HEK293 (cell line): ENCODE data around the gene MAU2.

ENCODE experiments used
- CTCF ChIA-PET: fragments of 350-600 bp; formaldehyde crosslinking; extraction: SDS; loops from one replicate; lab custom pipeline; 2021; ENCODE audit warnings: antibody characterized with exemption; lab: Yijun Ruan, JAX
- POLR2A ChIA-PET: fragments of 300-600 bp; formaldehyde crosslinking; extraction: SDS; loops from one replicate; lab custom pipeline; 2020; ENCODE audit warnings: antibody characterized with exemption, inconsistent platforms; lab: Yijun Ruan, JAX
- H3K27ac ChIP-seq: fragments of 200-500 bp; sonication (Bioruptor generic); 2 replicates; pipeline ENCODE4 v1.5.1; 2014; ENCODE audit warnings: low read depth, low read length, control low read depth, inconsistent platforms; ENCODE audit errors: extremely low read depth
- H3K36me3 ChIP-seq, 2 experiments: fragments of 200-500 bp in 1 of 2; sonication (Bioruptor generic) in 1 of 2; 1 replicate in 1 of 2; 2 replicates in 1 of 2; pipeline ENCODE4 v1.5.1; 2014 to 2017; ENCODE audit warnings: inconsistent platforms in 2 of 2, low read length in 2 of 2; ENCODE audit not compliant: control insufficient read depth in 2 of 2, insufficient read depth in 1 of 2
- H3K4me1 ChIP-seq: fragments of 200-500 bp; sonication (Bioruptor generic); 2 replicates; pipeline ENCODE4 v1.5.1; 2014; ENCODE audit warnings: mild to moderate bottlenecking, low read length, inconsistent platforms; ENCODE audit not compliant: control insufficient read depth, insufficient read depth
- H3K4me3 ChIP-seq: 2 replicates; pipeline ENCODE4 v1.5.1; 2011; ENCODE audit warnings: low read depth, mild to moderate bottlenecking, control low read depth, low read length, moderate library complexity
- H3K9me3 ChIP-seq: fragments of 200-500 bp; sonication (Bioruptor generic); 2 replicates; pipeline ENCODE4 v1.5.1; 2014; ENCODE audit warnings: low read depth, low read length, inconsistent platforms; ENCODE audit not compliant: control insufficient read depth, insufficient read depth
- KLF9 ChIP-seq: fragments of 450-650 bp; formaldehyde crosslinking; IDR thresholded peaks from 2 replicates; pipeline ENCODE4 v1.5.1; 2016; ENCODE audit warnings: missing biosample characterization, missing genetic modification characterization, low read depth
- SCRT1 ChIP-seq: fragments of 450-650 bp; formaldehyde crosslinking; IDR thresholded peaks from 2 replicates; pipeline ENCODE4 v1.5.1; 2016; ENCODE audit warnings: missing biosample characterization, missing genetic modification characterization, borderline replicate concordance
- SCRT2 ChIP-seq: fragments of 450-650 bp; formaldehyde crosslinking; IDR thresholded peaks from 2 replicates; pipeline ENCODE4 v1.5.1; 2016; ENCODE audit warnings: missing biosample characterization, missing genetic modification characterization
- ZBTB6 ChIP-seq: fragments of 450-650 bp; formaldehyde crosslinking; IDR thresholded peaks from 2 replicates; pipeline ENCODE4 v1.5.1; 2017; ENCODE audit warnings: missing biosample characterization, missing genetic modification characterization
- ZFP3 ChIP-seq: fragments of 450-650 bp; formaldehyde crosslinking; IDR thresholded peaks from 2 replicates; pipeline ENCODE4 v1.5.1; 2016; ENCODE audit warnings: low read depth, missing biosample characterization, missing genetic modification characterization
- ZFP37 ChIP-seq: fragments of 450-650 bp; formaldehyde crosslinking; IDR thresholded peaks from 2 replicates; pipeline ENCODE4 v1.5.1; 2016; ENCODE audit warnings: missing biosample characterization, missing genetic modification characterization
- ZFP69B ChIP-seq: fragments of 450-650 bp; formaldehyde crosslinking; IDR thresholded peaks from 2 replicates; pipeline ENCODE4 v1.5.1; 2016; ENCODE audit warnings: missing biosample characterization, missing genetic modification characterization
- ZNF133 ChIP-seq: fragments of 450-650 bp; formaldehyde crosslinking; IDR thresholded peaks from 2 replicates; pipeline ENCODE4 v1.5.1; 2016; ENCODE audit warnings: missing biosample characterization, missing genetic modification characterization
- ZNF174 ChIP-seq: fragments of 450-650 bp; formaldehyde crosslinking; IDR thresholded peaks from 2 replicates; pipeline ENCODE4 v1.5.0; 2017; ENCODE audit warnings: missing biosample characterization, mild to moderate bottlenecking, missing genetic modification characterization
- ZNF2 ChIP-seq: fragments of 450-650 bp; formaldehyde crosslinking; IDR thresholded peaks from 2 replicates; pipeline ENCODE4 v1.5.1; 2016; ENCODE audit warnings: missing biosample characterization, missing genetic modification characterization
- ZNF214 ChIP-seq: fragments of 450-650 bp; formaldehyde crosslinking; IDR thresholded peaks from 2 replicates; pipeline ENCODE4 v1.5.1; 2017; ENCODE audit warnings: missing biosample characterization, mild to moderate bottlenecking, missing genetic modification characterization, borderline replicate concordance
- ZNF341 ChIP-seq: fragments of 450-650 bp; formaldehyde crosslinking; IDR thresholded peaks from 2 replicates; pipeline ENCODE4; 2016; ENCODE audit warnings: low read depth, missing biosample characterization, missing genetic modification characterization
- ZNF354C ChIP-seq: fragments of 450-650 bp; formaldehyde crosslinking; IDR thresholded peaks from 2 replicates; pipeline ENCODE4 v1.5.1; 2016; ENCODE audit warnings: missing biosample characterization, missing genetic modification characterization, low read depth, borderline replicate concordance
- ZNF48 ChIP-seq: fragments of 450-650 bp; formaldehyde crosslinking; IDR thresholded peaks from 2 replicates; pipeline ENCODE4 v1.5.1; 2016; ENCODE audit warnings: missing biosample characterization, missing genetic modification characterization
- ZNF501 ChIP-seq: fragments of 450-650 bp; formaldehyde crosslinking; IDR thresholded peaks from 2 replicates; pipeline ENCODE4 v1.5.1; 2016; ENCODE audit warnings: missing biosample characterization, missing genetic modification characterization
- ZNF560 ChIP-seq: fragments of 450-650 bp; formaldehyde crosslinking; IDR thresholded peaks from 2 replicates; pipeline ENCODE4 v1.5.1; 2017; ENCODE audit warnings: missing biosample characterization, missing genetic modification characterization, borderline replicate concordance
- ZNF645 ChIP-seq: fragments of 450-650 bp; formaldehyde crosslinking; IDR thresholded peaks from 2 replicates; pipeline ENCODE4; 2016; ENCODE audit warnings: missing biosample characterization, missing genetic modification characterization
- ZNF791 ChIP-seq: fragments of 450-650 bp; formaldehyde crosslinking; IDR thresholded peaks from 2 replicates; pipeline ENCODE4 v1.5.1; 2016; ENCODE audit warnings: missing biosample characterization, missing genetic modification characterization
- TF ChIP-seq, protein P1 (sequence below): fragments of 450-650 bp; formaldehyde crosslinking; IDR thresholded peaks from 2 replicates; pipeline ENCODE4 v1.5.1; 2016; ENCODE audit warnings: missing biosample characterization, missing genetic modification characterization
- TF ChIP-seq, protein P2 (sequence below): fragments of 450-650 bp; formaldehyde crosslinking; IDR thresholded peaks from 2 replicates; pipeline ENCODE4 v1.5.1; 2016; ENCODE audit warnings: missing biosample characterization, missing genetic modification characterization
- TF ChIP-seq, protein P3 (sequence below): fragments of 450-650 bp; formaldehyde crosslinking; IDR thresholded peaks from 2 replicates; pipeline ENCODE4 v1.5.1; 2016; ENCODE audit warnings: missing biosample characterization, missing genetic modification characterization, low read depth
- TF ChIP-seq, protein P4 (sequence below): fragments of 450-650 bp; formaldehyde crosslinking; IDR thresholded peaks from 2 replicates; pipeline ENCODE4 v1.5.1; 2016; ENCODE audit warnings: missing biosample characterization, missing genetic modification characterization

Gene MAU2

DNA sequence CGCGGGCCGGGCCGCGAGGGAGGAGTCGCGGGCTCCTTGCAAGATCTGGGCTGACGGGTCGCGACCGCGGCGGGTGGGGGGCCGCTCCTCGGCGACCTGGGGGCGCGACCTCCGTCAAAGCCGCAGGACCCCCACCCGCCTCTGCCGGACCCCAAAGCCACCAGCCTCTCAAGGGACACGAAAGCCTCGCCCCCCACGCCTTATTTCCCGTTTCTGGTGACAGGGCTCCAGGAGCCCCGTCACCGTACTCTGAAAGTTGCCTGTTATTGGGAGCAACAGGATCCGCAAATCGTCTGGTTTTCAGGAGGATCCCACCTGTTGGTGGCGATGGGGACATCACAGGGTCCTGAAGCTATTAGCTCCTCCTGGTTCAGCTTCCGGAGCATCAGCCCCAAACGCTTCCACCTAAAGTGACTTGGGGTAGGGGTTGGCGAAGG lies 530 bp downstream of the MAU2 start (continued):
- TF ChIP-seq, protein P1, sequence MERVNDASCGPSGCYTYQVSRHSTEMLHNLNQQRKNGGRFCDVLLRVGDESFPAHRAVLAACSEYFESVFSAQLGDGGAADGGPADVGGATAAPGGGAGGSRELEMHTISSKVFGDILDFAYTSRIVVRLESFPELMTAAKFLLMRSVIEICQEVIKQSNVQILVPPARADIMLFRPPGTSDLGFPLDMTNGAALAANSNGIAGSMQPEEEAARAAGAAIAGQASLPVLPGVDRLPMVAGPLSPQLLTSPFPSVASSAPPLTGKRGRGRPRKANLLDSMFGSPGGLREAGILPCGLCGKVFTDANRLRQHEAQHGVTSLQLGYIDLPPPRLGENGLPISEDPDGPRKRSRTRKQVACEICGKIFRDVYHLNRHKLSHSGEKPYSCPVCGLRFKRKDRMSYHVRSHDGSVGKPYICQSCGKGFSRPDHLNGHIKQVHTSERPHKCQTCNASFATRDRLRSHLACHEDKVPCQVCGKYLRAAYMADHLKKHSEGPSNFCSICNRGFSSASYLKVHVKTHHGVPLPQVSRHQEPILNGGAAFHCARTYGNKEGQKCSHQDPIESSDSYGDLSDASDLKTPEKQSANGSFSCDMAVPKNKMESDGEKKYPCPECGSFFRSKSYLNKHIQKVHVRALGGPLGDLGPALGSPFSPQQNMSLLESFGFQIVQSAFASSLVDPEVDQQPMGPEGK: peak; percentile 43; the same call in 1 of the 2 replicates
- TF ChIP-seq ZNF174 (tag by site-specific recombination) (no peak), ZFP3 (tag by site-specific recombination) (no peak), ZNF214 (tag by site-specific recombination) (no peak), SCRT2 (tag by site-specific recombination) (peak; percentile 98), ZFP37 (tag by site-specific recombination) (0 out of 2 replicates have a peak, but pooled peaks have one; percentile 25), ZBTB6 (tag by site-specific recombination) (no peak), SCRT1 (tag by site-specific recombination) (peak; percentile 71; the same call in 1 of the 2 replicates)
- TF ChIP-seq, protein P2, sequence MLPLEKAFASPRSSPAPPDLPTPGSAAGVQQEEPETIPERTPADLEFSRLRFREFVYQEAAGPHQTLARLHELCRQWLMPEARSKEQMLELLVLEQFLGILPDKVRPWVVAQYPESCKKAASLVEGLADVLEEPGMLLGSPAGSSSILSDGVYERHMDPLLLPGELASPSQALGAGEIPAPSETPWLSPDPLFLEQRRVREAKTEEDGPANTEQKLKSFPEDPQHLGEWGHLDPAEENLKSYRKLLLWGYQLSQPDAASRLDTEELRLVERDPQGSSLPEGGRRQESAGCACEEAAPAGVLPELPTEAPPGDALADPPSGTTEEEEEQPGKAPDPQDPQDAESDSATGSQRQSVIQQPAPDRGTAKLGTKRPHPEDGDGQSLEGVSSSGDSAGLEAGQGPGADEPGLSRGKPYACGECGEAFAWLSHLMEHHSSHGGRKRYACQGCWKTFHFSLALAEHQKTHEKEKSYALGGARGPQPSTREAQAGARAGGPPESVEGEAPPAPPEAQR (tag by site-specific recombination): no peak
- TF ChIP-seq, protein P3, sequence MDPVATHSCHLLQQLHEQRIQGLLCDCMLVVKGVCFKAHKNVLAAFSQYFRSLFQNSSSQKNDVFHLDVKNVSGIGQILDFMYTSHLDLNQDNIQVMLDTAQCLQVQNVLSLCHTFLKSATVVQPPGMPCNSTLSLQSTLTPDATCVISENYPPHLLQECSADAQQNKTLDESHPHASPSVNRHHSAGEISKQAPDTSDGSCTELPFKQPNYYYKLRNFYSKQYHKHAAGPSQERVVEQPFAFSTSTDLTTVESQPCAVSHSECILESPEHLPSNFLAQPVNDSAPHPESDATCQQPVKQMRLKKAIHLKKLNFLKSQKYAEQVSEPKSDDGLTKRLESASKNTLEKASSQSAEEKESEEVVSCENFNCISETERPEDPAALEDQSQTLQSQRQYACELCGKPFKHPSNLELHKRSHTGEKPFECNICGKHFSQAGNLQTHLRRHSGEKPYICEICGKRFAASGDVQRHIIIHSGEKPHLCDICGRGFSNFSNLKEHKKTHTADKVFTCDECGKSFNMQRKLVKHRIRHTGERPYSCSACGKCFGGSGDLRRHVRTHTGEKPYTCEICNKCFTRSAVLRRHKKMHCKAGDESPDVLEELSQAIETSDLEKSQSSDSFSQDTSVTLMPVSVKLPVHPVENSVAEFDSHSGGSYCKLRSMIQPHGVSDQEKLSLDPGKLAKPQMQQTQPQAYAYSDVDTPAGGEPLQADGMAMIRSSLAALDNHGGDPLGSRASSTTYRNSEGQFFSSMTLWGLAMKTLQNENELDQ: no peak

GRCh38 chr19:19324059-19324770 lies 3.6 kb downstream of the MAU2 start:
- peaks cover 1% of the 10 kb centered on the region; the same call in 1 of the 2 replicates for H3K4me1 ChIP-seq
- ChIA-PET CTCF (interaction anchor here (0.6 to 1.4 kb wide), 6 partner anchors 17 to 278 kb away, joined by 3 to 9 read pairs (median 4); no protein-coding TSS in a partner anchor), POLR2A (interaction anchor here (0.6 to 1.6 kb wide), 2 partner anchors 9 to 29 kb away, joined by 3 to 4 read pairs; no protein-coding TSS in a partner anchor)

More at GRCh38 chr19:19324059-19324770, 3.6 kb downstream of the MAU2 start:
- Histone ChIP-seq H3K9me3 (no peaks in the 10 kb centered on the region), H3K36me3 (peaks cover 29 to 41% of the 10 kb centered on the region in 2 experiments), H3K27ac (no peak overlapping the region), H3K4me3 (no peak overlapping the region)
- TF ChIP-seq ZNF354C (tag by site-specific recombination) (no peak), ZNF133 (no peak), ZNF2 (tag by site-specific recombination) (no peak), KLF9 (tag by site-specific recombination) (no peak), ZNF645 (no peak), ZNF791 (no peak), ZNF501 (tag by site-specific recombination) (no peak), ZNF48 (tag by site-specific recombination) (no peak), ZNF560 (tag by site-specific recombination) (no peak), ZFP69B (tag by site-specific recombination) (no peak), ZNF341 (tag by site-specific recombination) (no peak)
- TF ChIP-seq, protein P4, sequence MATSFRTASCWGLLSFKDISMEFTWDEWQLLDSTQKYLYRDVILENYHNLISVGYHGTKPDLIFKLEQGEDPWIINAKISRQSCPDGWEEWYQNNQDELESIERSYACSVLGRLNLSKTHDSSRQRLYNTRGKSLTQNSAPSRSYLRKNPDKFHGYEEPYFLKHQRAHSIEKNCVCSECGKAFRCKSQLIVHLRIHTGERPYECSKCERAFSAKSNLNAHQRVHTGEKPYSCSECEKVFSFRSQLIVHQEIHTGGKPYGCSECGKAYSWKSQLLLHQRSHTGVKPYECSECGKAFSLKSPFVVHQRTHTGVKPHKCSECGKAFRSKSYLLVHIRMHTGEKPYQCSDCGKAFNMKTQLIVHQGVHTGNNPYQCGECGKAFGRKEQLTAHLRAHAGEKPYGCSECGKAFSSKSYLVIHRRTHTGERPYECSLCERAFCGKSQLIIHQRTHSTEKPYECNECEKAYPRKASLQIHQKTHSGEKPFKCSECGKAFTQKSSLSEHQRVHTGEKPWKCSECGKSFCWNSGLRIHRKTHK (tag by site-specific recombination): no peak
- TF ChIP-seq, protein P3: no peak
